ENCODE measurements around the gene RNU6-1.
A peak's percentile ranks its signal among the peaks of the same experiment; 100 is the strongest.

RNU6-1 gene

DNA sequence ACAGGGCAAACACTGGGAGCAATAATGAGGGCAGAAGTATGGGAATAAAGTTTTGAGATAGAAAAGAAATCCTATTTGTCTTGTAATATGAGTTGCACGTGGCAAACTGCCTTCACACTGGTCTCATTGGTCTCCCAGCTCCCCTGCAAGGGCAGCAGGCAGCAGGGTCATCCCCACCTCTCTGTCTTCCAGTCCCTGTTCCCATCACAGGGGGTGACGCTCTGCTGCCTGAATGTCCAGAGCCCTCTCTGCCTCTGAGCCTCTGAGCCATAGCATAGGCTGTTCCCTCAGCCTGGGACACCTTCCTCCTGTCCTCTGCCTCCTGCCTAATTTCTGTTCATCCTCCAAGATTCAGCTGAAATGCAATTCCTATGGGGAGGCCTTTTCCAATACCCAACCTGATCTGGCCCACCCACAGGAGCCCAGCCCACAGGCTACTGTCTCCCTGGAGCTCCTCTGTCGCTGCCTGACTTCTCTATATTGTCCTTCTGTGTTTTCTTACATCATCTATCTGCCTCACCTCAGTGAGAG lies 26.7 kb downstream of the RNU6-1 start (continued):
- TF ChIP-seq, protein P1, sequence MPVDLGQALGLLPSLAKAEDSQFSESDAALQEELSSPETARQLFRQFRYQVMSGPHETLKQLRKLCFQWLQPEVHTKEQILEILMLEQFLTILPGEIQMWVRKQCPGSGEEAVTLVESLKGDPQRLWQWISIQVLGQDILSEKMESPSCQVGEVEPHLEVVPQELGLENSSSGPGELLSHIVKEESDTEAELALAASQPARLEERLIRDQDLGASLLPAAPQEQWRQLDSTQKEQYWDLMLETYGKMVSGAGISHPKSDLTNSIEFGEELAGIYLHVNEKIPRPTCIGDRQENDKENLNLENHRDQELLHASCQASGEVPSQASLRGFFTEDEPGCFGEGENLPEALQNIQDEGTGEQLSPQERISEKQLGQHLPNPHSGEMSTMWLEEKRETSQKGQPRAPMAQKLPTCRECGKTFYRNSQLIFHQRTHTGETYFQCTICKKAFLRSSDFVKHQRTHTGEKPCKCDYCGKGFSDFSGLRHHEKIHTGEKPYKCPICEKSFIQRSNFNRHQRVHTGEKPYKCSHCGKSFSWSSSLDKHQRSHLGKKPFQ (tag by site-specific recombination; IDR thresholded peaks at IDR 0.05): no peak
- TF ChIP-seq ZNF670 (tag by site-specific recombination; IDR thresholded peaks at IDR 0.05; ENCODE audit: low read depth) (no peak), ZNF404 (tag by site-specific recombination; IDR thresholded peaks at IDR 0.05) (no peak), KLF10 (tag by site-specific recombination; IDR thresholded peaks at IDR 0.05) (no peak), ZNF341 (tag by site-specific recombination; IDR thresholded peaks at IDR 0.05; ENCODE audit: low read depth) (peak; percentile 85), MYNN (tag by site-specific recombination; IDR thresholded peaks at IDR 0.05; ENCODE audit: borderline replicate concordance) (no peak), GLIS1 (tag by site-specific recombination; IDR thresholded peaks at IDR 0.05) (peak; percentile 68), ZNF473 (tag by site-specific recombination; IDR thresholded peaks at IDR 0.05) (no peak), ZSCAN23 (tag by site-specific recombination; IDR thresholded peaks at IDR 0.05) (no peak), ZNF335 (tag by site-specific recombination; conservative IDR thresholded peaks at IDR 0.05) (peak; percentile 53; the same call in 1 of the 2 replicates), ZBTB20 (tag by site-specific recombination; IDR thresholded peaks at IDR 0.05) (0 out of 2 replicates have a peak, but pooled peaks have one; percentile 2), ZNF514 (tag by site-specific recombination; IDR thresholded peaks at IDR 0.05) (no peak)

DNA sequence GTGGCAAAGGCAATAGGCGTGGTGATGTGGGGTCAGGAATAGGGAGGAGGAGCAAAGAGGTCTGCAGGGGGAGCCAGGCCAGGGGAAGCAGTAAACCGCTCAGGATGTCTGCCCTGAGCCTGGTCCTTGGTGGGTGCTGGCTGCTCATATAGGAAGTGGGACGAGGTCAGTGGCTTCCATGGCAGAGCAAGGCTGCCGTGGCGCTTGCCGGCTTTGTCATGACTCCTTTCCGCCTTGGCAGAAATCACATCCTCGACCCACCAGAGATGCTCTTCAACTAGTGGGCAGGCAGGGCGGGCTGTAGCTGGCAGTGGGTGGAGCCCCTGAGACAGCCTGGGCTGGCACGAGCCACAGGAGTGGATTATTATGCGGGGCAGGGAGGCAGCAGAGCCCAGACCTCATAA lies 27.6 kb downstream of the RNU6-1 start:
- Histone ChIP-seq H3K27ac (ENCODE audit: extremely low read depth, low read depth, low read length) (no peak overlapping the region), H3K9me3 (ENCODE audit: control insufficient read depth, insufficient read depth, low read depth, low read length) (no peaks in the 10 kb centered on the region), H3K4me3 (ENCODE audit: low read depth, low read length) (no peak overlapping the region), H3K4me1 (ENCODE audit: control insufficient read depth, insufficient read depth, low read length) (peaks cover 6% of the 10 kb centered on the region; the same call in 1 of the 2 replicates), H3K36me3 (ENCODE audit: control insufficient read depth in 2 of 2, insufficient read depth in 1 of 2, low read length in 2 of 2) (no peaks in the 10 kb centered on the region)
- POLR2A ChIA-PET: interaction anchor here (0.7 kb wide), 1 partner anchor 20 kb away, joined by 3 read pairs; no protein-coding TSS in a partner anchor
- CTCF ChIA-PET: interaction anchor here (0.6 to 1.8 kb wide), 2 partner anchors 20 to 865 kb away, joined by 3 to 4 read pairs; no protein-coding TSS in a partner anchor
- TF ChIP-seq ZNF335 (tag by site-specific recombination; conservative IDR thresholded peaks at IDR 0.05) (no peak), ZNF391 (tag by site-specific recombination; IDR thresholded peaks at IDR 0.05; ENCODE audit: borderline replicate concordance, low read depth) (no peak), ZNF585B (tag by site-specific recombination; IDR thresholded peaks at IDR 0.05) (no peak), GLI4 (tag by site-specific recombination; IDR thresholded peaks at IDR 0.05) (no peak), ZSCAN16 (tag by site-specific recombination; IDR thresholded peaks at IDR 0.05) (no peak), ZBTB21 (tag by site-specific recombination; IDR thresholded peaks at IDR 0.05) (no peak), ZNF341 (tag by site-specific recombination; IDR thresholded peaks at IDR 0.05; ENCODE audit: low read depth) (no peak), ZBTB48 (tag by site-specific recombination; IDR thresholded peaks at IDR 0.05) (no peak), ZNF658 (tag by site-specific recombination; IDR thresholded peaks at IDR 0.05) (no peak), ZBTB7A (tag by site-specific recombination; IDR thresholded peaks at IDR 0.05; ENCODE audit: low read depth) (no peak), EGR2 (tag by site-specific recombination; IDR thresholded peaks at IDR 0.05; ENCODE audit: low read depth) (no peak), SALL2 (tag by site-specific recombination; IDR thresholded peaks at IDR 0.05; ENCODE audit: borderline replicate concordance) (no peak), ZNF843 (tag by site-specific recombination; IDR thresholded peaks at IDR 0.05) (no peak)
- TF ChIP-seq, protein P2, sequence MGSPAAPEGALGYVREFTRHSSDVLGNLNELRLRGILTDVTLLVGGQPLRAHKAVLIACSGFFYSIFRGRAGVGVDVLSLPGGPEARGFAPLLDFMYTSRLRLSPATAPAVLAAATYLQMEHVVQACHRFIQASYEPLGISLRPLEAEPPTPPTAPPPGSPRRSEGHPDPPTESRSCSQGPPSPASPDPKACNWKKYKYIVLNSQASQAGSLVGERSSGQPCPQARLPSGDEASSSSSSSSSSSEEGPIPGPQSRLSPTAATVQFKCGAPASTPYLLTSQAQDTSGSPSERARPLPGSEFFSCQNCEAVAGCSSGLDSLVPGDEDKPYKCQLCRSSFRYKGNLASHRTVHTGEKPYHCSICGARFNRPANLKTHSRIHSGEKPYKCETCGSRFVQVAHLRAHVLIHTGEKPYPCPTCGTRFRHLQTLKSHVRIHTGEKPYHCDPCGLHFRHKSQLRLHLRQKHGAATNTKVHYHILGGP (tag by site-specific recombination; IDR thresholded peaks at IDR 0.05): no peak
- TF ChIP-seq, protein P3, sequence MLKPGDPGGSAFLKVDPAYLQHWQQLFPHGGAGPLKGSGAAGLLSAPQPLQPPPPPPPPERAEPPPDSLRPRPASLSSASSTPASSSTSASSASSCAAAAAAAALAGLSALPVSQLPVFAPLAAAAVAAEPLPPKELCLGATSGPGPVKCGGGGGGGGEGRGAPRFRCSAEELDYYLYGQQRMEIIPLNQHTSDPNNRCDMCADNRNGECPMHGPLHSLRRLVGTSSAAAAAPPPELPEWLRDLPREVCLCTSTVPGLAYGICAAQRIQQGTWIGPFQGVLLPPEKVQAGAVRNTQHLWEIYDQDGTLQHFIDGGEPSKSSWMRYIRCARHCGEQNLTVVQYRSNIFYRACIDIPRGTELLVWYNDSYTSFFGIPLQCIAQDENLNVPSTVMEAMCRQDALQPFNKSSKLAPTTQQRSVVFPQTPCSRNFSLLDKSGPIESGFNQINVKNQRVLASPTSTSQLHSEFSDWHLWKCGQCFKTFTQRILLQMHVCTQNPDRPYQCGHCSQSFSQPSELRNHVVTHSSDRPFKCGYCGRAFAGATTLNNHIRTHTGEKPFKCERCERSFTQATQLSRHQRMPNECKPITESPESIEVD (tag by site-specific recombination; IDR thresholded peaks at IDR 0.05): no peak
- TF ChIP-seq, protein P4, sequence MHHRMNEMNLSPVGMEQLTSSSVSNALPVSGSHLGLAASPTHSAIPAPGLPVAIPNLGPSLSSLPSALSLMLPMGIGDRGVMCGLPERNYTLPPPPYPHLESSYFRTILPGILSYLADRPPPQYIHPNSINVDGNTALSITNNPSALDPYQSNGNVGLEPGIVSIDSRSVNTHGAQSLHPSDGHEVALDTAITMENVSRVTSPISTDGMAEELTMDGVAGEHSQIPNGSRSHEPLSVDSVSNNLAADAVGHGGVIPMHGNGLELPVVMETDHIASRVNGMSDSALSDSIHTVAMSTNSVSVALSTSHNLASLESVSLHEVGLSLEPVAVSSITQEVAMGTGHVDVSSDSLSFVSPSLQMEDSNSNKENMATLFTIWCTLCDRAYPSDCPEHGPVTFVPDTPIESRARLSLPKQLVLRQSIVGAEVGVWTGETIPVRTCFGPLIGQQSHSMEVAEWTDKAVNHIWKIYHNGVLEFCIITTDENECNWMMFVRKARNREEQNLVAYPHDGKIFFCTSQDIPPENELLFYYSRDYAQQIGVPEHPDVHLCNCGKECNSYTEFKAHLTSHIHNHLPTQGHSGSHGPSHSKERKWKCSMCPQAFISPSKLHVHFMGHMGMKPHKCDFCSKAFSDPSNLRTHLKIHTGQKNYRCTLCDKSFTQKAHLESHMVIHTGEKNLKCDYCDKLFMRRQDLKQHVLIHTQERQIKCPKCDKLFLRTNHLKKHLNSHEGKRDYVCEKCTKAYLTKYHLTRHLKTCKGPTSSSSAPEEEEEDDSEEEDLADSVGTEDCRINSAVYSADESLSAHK (tag by site-specific recombination; IDR thresholded peaks at IDR 0.05): no peak
- TF ChIP-seq, protein P5, sequence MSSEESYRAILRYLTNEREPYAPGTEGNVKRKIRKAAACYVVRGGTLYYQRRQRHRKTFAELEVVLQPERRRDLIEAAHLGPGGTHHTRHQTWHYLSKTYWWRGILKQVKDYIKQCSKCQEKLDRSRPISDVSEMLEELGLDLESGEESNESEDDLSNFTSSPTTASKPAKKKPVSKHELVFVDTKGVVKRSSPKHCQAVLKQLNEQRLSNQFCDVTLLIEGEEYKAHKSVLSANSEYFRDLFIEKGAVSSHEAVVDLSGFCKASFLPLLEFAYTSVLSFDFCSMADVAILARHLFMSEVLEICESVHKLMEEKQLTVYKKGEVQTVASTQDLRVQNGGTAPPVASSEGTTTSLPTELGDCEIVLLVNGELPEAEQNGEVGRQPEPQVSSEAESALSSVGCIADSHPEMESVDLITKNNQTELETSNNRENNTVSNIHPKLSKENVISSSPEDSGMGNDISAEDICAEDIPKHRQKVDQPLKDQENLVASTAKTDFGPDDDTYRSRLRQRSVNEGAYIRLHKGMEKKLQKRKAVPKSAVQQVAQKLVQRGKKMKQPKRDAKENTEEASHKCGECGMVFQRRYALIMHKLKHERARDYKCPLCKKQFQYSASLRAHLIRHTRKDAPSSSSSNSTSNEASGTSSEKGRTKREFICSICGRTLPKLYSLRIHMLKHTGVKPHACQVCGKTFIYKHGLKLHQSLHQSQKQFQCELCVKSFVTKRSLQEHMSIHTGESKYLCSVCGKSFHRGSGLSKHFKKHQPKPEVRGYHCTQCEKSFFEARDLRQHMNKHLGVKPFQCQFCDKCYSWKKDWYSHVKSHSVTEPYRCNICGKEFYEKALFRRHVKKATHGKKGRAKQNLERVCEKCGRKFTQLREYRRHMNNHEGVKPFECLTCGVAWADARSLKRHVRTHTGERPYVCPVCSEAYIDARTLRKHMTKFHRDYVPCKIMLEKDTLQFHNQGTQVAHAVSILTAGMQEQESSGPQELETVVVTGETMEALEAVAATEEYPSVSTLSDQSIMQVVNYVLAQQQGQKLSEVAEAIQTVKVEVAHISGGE (tag by site-specific recombination; conservative IDR thresholded peaks at IDR 0.05; ENCODE audit: low read depth): no peak

Data from HEK293 (cell line).